Measurements from ENCODE around the gene OCLN. TPM values are rescaled to one million over a fixed set of nuclear protein-coding genes. Genes with fewer than 3 reads are reported as not detected.

Gene OCLN
- total and polyA plus RNA-seq, 2 experiments from 2014 or later = 14.3 to 61.6 TPM

GRCh38 chr5:69519285-69519684 lies 26.7 kb downstream of the OCLN start:
- no peaks in the 10 kb centered on the region for H3K4me1 ChIP-seq (ENCODE audit: insufficient read depth)
- H3K9me2 ChIP-seq (ENCODE audit: insufficient read depth) = no peaks in the 10 kb centered on the region
- peaks cover 1% of the 10 kb centered on the region; the same call in 1 of the 2 replicates for H3K36me3 ChIP-seq (ENCODE audit: insufficient read depth)
- H3K27me3 ChIP-seq (ENCODE audit: insufficient read depth) = no peaks in the 10 kb centered on the region
- Mint-ChIP-seq H3K27me3 (ENCODE audit: insufficient read depth, low read depth, poor library complexity) (peaks cover 1% of the 10 kb centered on the region), H3K9me3 (peaks cover 9% of the 10 kb centered on the region), H3K27ac (no peak overlapping the region), H3K36me3 (ENCODE audit: low read depth) (peaks cover 34% of the 10 kb centered on the region), H3K4me1 (no peaks in the 10 kb centered on the region), H3K4me3 (no peak overlapping the region)
- H2AFZ ChIP-seq = no peak overlapping the region
- H3K4me3 ChIP-seq = no peak overlapping the region
- no peak for TF ChIP-seq ZNF462 (CRISPR knock-in tag; IDR thresholded peaks at IDR 0.05)
- no peak for TF ChIP-seq ETS1 (IDR thresholded peaks at IDR 0.05)
- no peak for TF ChIP-seq POLR2AphosphoS5 (IDR thresholded peaks at IDR 0.05; ENCODE audit: low read depth)
- no peak for TF ChIP-seq EZH2phosphoT487 (IDR thresholded peaks at IDR 0.05; ENCODE audit: unreplicated experiment)
- TF ChIP-seq CTCF (conservative IDR thresholded peaks at IDR 0.05; ENCODE audit: low read depth in 2 of 2) = no peak
- TF ChIP-seq STAT1 (IDR thresholded peaks at IDR 0.05; ENCODE audit: unreplicated experiment) = no peak
- TF ChIP-seq ZNF114 (CRISPR knock-in tag; IDR thresholded peaks at IDR 0.05) = no peak
- TF ChIP-seq JUNB (IDR thresholded peaks at IDR 0.05; ENCODE audit: unreplicated experiment) = no peak
- TF ChIP-seq EZH2 (IDR thresholded peaks at IDR 0.05; ENCODE audit: low read depth, unreplicated experiment) = no peak
- TF ChIP-seq REST (IDR thresholded peaks at IDR 0.05; ENCODE audit: unreplicated experiment) = no peak
- no peak for TF ChIP-seq NANOG (IDR thresholded peaks at IDR 0.05; ENCODE audit: borderline replicate concordance)
- TF ChIP-seq CREB1 (CRISPR knock-in tag; IDR thresholded peaks at IDR 0.05; ENCODE audit: low read depth) = no peak
- no peak for TF ChIP-seq ZNF331 (CRISPR knock-in tag; IDR thresholded peaks at IDR 0.05; ENCODE audit: low read depth)
- ATAC-seq (no peak), DNase-seq (ENCODE audit: low spot score) (no peak)
- no peak overlapping the region for H3K4me2 ChIP-seq
- H3K79me2 ChIP-seq (replicated peaks; ENCODE audit: insufficient read depth) = peaks cover 9% of the 10 kb centered on the region; the same call in 1 of the 2 replicates
- H3K27ac ChIP-seq (ENCODE audit: low read depth) = no peak overlapping the region; the same call in 1 of the 2 replicates
- peaks cover 11% of the 10 kb centered on the region for H4K20me1 ChIP-seq (replicated peaks; ENCODE audit: insufficient read depth)
- H3F3A ChIP-seq (replicated peaks; ENCODE audit: low read depth) = no peaks in the 10 kb centered on the region

Data from GM23338 (cell line).